ENCODE data around the gene DYNLT1. TPM values are rescaled to one million over a fixed set of nuclear protein-coding genes. Genes with fewer than 3 reads are reported as not detected.

DYNLT1 gene
- polyA plus RNA-seq, 2 of the 4 experiments (the other 2 are of a cell fraction): 130 to 174 TPM

DNA sequence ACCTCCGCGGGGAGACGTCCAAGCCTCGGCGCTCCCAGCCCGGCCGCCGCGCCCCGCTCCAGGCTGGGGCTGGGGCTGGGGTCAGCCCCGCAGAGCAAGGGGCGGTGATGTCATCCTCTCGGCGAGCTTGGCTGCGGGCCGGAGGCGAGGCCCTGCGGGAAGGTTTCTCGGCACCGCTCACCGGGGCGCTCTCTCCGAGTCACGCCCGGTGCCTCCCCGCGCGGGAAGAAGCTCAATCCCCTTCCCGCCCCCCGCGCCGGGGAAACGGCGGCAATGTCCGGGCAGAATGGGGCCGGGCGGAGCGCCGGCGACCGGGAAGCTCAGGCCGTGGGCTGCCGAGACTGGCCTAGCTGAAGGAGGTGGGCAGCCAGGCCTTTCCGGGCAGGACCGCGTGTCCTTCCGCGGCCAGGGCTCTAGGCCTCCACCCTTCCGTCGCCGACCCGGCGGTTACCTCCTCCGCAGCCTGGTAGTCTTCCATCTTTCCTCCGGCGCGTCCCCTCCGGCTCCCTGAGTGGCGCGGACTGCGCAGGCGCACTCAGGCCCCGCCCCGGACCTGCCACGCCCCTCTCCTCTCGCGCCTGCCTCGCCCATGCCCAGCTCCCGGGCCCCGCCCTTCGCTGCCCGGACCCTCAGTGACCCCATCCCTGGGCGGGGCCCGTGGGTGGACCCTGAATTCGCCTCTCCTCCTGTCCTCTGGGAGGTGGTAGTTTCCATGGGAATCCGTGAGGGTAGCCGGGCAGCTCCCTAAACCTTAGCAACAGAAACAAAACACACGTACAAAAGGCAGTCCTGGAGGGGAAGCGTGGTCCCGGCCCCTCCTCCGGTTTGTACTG is at the start of gene DYNLT1 (continued):
- TF ChIP-seq NPAS2 (CRISPR knock-in tag; IDR thresholded peaks at IDR 0.05; ENCODE audit: borderline replicate concordance) (no peak), RARB (CRISPR knock-in tag; IDR thresholded peaks at IDR 0.05) (no peak), ESRRA (IDR thresholded peaks at IDR 0.05; ENCODE audit: borderline replicate concordance, low read length) (no peak), FOXS1 (CRISPR knock-in tag; IDR thresholded peaks at IDR 0.05) (no peak), USF2 (IDR thresholded peaks at IDR 0.05) (no peak), CBX2 (IDR thresholded peaks at IDR 0.05; ENCODE audit: borderline replicate concordance, low read depth) (no peak), FOSL2 (IDR thresholded peaks at IDR 0.05) (no peak), FOSL2 (CRISPR knock-in tag; IDR thresholded peaks at IDR 0.05) (peak; percentile 27; the same call in 1 of the 2 replicates), RCOR1 (IDR thresholded peaks at IDR 0.05; ENCODE audit: low read depth, low read length) (no peak), ZFP36 (IDR thresholded peaks at IDR 0.05; ENCODE audit: borderline replicate concordance, partially characterized antibody) (no peak), ZC3H11A (IDR thresholded peaks at IDR 0.05) (no peak), PHF8 (IDR thresholded peaks at IDR 0.05; ENCODE audit: borderline replicate concordance, low read depth) (peak; percentile 85)

DNA sequence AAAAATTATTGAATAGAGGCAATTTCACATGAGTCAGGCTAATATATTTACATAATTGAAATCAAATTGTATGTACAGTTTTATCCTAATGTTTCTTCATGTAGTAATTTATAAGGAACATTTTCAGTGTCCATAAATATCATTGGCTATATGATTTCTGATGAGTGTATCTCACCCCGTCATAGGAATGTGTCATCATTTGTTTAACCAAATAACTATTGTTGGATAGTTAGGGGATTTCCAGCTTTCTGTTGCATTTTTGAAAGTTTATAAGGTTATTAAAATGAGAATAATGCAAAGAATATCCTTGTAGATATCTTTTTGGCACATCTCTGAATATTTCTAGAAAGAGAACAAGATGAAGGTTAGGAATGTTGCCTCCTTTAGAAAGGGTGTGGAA is 44.3 kb upstream of the DYNLT1 start:
- no peak for ATAC-seq
- WGBS (ENCODE audit: missing lambda C conversion rate): 12% methylated on average over 1 of the region's 1 CpG
- CTCF ChIA-PET: interaction anchor here (1.0 kb wide), 1 partner anchor 320 kb away, joined by 3 read pairs; no protein-coding TSS in a partner anchor
- H3K4me3 ChIP-seq: no peak overlapping the region
- no peak for DNase-seq (ENCODE audit: low read depth in 1 of 2, low spot score in 1 of 2)
- POLR2A ChIA-PET: no interaction called here
- H3K4me1 ChIP-seq: no peaks in the 10 kb centered on the region
- FAIRE-seq: no peak
- no peak for TF ChIP-seq NFE2L2 (conservative IDR thresholded peaks at IDR 0.05; ENCODE audit: low read length)
- TF ChIP-seq ZNF302 (CRISPR knock-in tag; IDR thresholded peaks at IDR 0.05): no peak
- TF ChIP-seq EHMT2 (IDR thresholded peaks at IDR 0.05; ENCODE audit: low read depth): no peak
- no peak for TF ChIP-seq ATOH8 (CRISPR knock-in tag; IDR thresholded peaks at IDR 0.05; ENCODE audit: low read depth)
- no peak overlapping the region for H3K27ac ChIP-seq
- no peak overlapping the region for H3K4me2 ChIP-seq
- no peaks in the 10 kb centered on the region for H3K9me3 ChIP-seq

DNA sequence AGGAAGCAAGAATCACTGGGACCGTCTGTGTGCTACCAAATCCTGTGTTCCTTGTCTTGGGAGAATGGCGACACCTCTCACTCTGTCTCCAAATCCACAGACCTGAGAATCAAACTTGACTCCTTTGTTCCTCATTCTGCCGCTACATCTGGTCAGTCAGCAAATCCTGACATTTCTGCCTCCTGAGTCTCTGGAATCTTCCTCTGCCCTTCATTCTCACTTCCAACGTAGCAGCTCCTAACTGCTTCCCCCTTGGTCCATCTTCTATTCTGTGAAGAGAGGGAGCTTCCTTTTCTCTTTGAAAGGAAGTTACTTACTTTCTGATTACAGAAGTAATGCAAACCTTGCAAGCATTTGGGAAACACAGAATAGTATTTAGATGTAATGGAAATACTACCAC is 43.0 kb upstream of the DYNLT1 start:
- CTCF ChIA-PET: interaction anchor here (0.7 to 1.4 kb wide), 2 partner anchors 15 to 462 kb away, joined by 3 read pairs; no protein-coding TSS in a partner anchor
- WGBS (ENCODE audit: missing lambda C conversion rate): 83% methylated on average over 4 of the region's 4 CpGs
- TF ChIP-seq KDM5A (IDR thresholded peaks at IDR 0.05) (no peak), HOXB13 (CRISPR knock-in tag; IDR thresholded peaks at IDR 0.05; ENCODE audit: low read depth) (no peak), BHLHE40 (IDR thresholded peaks at IDR 0.05; ENCODE audit: low read depth, low read length) (no peak), USF2 (IDR thresholded peaks at IDR 0.05) (no peak), HMGXB4 (CRISPR knock-in tag; IDR thresholded peaks at IDR 0.05; ENCODE audit: borderline replicate concordance) (no peak), MAFK (IDR thresholded peaks at IDR 0.05; ENCODE audit: partially characterized antibody) (no peak), POLR2A (IDR thresholded peaks at IDR 0.05; ENCODE audit: low read length) (no peak), EHF (CRISPR knock-in tag; IDR thresholded peaks at IDR 0.05) (no peak), CBX2 (IDR thresholded peaks at IDR 0.05; ENCODE audit: borderline replicate concordance, low read depth) (no peak), ELK1 (IDR thresholded peaks at IDR 0.05; ENCODE audit: low read depth, low read length) (no peak), BCL3 (IDR thresholded peaks at IDR 0.05) (no peak), EHMT2 (IDR thresholded peaks at IDR 0.05; ENCODE audit: low read depth) (no peak), PHF8 (IDR thresholded peaks at IDR 0.05; ENCODE audit: borderline replicate concordance, low read depth) (no peak), SMC3 (IDR thresholded peaks at IDR 0.05) (no peak)
- TF ChIP-seq, protein P1, sequence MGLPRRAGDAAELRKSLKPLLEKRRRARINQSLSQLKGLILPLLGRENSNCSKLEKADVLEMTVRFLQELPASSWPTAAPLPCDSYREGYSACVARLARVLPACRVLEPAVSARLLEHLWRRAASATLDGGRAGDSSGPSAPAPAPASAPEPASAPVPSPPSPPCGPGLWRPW (IDR thresholded peaks at IDR 0.05): no peak

More for the DNA sequence above, 43.0 kb upstream of the DYNLT1 start:
- Histone ChIP-seq H3K27ac (no peak overlapping the region), H3K4me1 (no peaks in the 10 kb centered on the region), H3K4me2 (no peak overlapping the region), H3K4me3 (no peak overlapping the region), H3K9me3 (no peaks in the 10 kb centered on the region)
- DNase-seq (ENCODE audit: low read depth in 1 of 2, low spot score in 1 of 2): no peak
- no peak for FAIRE-seq
- POLR2A ChIA-PET: no interaction called here
- no peak for ATAC-seq

Measured in A549 (cell line).